ENCODE measurements around the gene SLC35B4. TPM values are rescaled to one million over a fixed set of nuclear protein-coding genes. Genes with fewer than 3 reads are reported as not detected.

Gene SLC35B4
- total RNA-seq, 1 experiment from 2014 or later: 21.6 TPM

DNA sequence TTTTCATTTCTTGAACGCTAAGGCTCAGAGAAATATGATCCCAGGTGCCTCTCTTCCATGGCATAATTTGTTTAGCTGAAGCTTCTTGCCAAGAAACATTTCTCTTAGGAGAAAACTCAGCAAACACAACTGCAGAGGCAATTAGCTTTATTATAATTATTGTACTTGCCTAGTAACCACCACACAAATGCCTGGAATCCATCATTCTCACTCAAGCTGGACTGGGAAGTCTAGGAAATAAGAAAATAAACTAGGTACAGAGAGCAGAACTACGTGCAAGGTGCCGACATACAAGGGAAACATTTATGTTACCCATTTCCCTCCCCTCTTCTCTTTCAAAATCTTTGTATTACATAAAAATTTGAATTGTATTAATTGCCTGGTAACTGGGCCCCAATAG is 15.1 kb downstream of the SLC35B4 start:
- BruUV-seq (replicated peaks): no TSS peak
- Histone ChIP-seq H3K9me3 (ENCODE audit: control insufficient read depth, insufficient read depth, low read depth, low read length) (no peaks in the 10 kb centered on the region), H3K27me3 (ENCODE audit: control insufficient read depth, insufficient read depth, low read length) (no peaks in the 10 kb centered on the region), H3K4me3 (ENCODE audit: low read depth in 2 of 2, low read length in 2 of 2) (no peak overlapping the region), H3K36me3 (ENCODE audit: control insufficient read depth, insufficient read depth, low read length) (no peaks in the 10 kb centered on the region), H3K4me1 (ENCODE audit: control insufficient read depth, insufficient read depth, low read length) (no peaks in the 10 kb centered on the region), H3K27ac (ENCODE audit: low read length) (no peak overlapping the region)
- DNase-seq (ENCODE audit: low read depth, low spot score) (no peak), ATAC-seq (no peak)
- intact Hi-C loops (cut with micrococcal nuclease; ENCODE audit: unreplicated experiment): no loop called here
- CTCF ChIA-PET: no interaction called here
- in situ Hi-C loops (cut with HindIII; ENCODE audit: low pct_unique_long_range_greater_than_20kb, low sequenced_read_pairs): no loop called here
- TF ChIP-seq TCF7L2 (IDR thresholded peaks at IDR 0.05; ENCODE audit: low read depth, low read length): no peak
- no peak for TF ChIP-seq CTCF (IDR thresholded peaks at IDR 0.05)
- no peak for TF ChIP-seq POLR2AphosphoS5 (IDR thresholded peaks at IDR 0.05; ENCODE audit: low read depth, low read length)
- POLR2A ChIA-PET: no interaction called here

- no peak for ATAC-seq
- TF ChIP-seq, protein P1, sequence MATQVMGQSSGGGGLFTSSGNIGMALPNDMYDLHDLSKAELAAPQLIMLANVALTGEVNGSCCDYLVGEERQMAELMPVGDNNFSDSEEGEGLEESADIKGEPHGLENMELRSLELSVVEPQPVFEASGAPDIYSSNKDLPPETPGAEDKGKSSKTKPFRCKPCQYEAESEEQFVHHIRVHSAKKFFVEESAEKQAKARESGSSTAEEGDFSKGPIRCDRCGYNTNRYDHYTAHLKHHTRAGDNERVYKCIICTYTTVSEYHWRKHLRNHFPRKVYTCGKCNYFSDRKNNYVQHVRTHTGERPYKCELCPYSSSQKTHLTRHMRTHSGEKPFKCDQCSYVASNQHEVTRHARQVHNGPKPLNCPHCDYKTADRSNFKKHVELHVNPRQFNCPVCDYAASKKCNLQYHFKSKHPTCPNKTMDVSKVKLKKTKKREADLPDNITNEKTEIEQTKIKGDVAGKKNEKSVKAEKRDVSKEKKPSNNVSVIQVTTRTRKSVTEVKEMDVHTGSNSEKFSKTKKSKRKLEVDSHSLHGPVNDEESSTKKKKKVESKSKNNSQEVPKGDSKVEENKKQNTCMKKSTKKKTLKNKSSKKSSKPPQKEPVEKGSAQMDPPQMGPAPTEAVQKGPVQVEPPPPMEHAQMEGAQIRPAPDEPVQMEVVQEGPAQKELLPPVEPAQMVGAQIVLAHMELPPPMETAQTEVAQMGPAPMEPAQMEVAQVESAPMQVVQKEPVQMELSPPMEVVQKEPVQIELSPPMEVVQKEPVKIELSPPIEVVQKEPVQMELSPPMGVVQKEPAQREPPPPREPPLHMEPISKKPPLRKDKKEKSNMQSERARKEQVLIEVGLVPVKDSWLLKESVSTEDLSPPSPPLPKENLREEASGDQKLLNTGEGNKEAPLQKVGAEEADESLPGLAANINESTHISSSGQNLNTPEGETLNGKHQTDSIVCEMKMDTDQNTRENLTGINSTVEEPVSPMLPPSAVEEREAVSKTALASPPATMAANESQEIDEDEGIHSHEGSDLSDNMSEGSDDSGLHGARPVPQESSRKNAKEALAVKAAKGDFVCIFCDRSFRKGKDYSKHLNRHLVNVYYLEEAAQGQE (IDR thresholded peaks at IDR 0.05; ENCODE audit: insufficient read depth in 1 of 2, low read depth in 2 of 2, low read length in 1 of 2): no peak
- no peak for TF ChIP-seq SIN3A (IDR thresholded peaks at IDR 0.05; ENCODE audit: borderline replicate concordance, insufficient read depth, low read depth, low read length)
- TF ChIP-seq TCF7L2 (IDR thresholded peaks at IDR 0.05; ENCODE audit: low read depth, low read length): no peak
- no peak for TF ChIP-seq CTCF (IDR thresholded peaks at IDR 0.05)
- no peak for TF ChIP-seq POLR2AphosphoS5 (IDR thresholded peaks at IDR 0.05; ENCODE audit: low read depth, low read length)
- no peak for DNase-seq (ENCODE audit: low read depth, low spot score)
- no peaks in the 10 kb centered on the region for H3K27me3 ChIP-seq (ENCODE audit: control insufficient read depth, insufficient read depth, low read length)
- H3K4me1 ChIP-seq (ENCODE audit: control insufficient read depth, insufficient read depth, low read length): no peaks in the 10 kb centered on the region
- H3K9me3 ChIP-seq (ENCODE audit: control insufficient read depth, insufficient read depth, low read depth, low read length): no peaks in the 10 kb centered on the region
- ChIA-PET CTCF (no interaction called here), POLR2A (no interaction called here)
- H3K27ac ChIP-seq (ENCODE audit: low read length): no peak overlapping the region
- H3K36me3 ChIP-seq (ENCODE audit: control insufficient read depth, insufficient read depth, low read length): no peaks in the 10 kb centered on the region
- in situ Hi-C loops (cut with HindIII; ENCODE audit: low pct_unique_long_range_greater_than_20kb, low sequenced_read_pairs) (no loop called here), intact Hi-C loops (cut with micrococcal nuclease; ENCODE audit: unreplicated experiment) (no loop called here)
- BruUV-seq (replicated peaks): no TSS peak
- no peak overlapping the region for H3K4me3 ChIP-seq (ENCODE audit: low read depth in 2 of 2, low read length in 2 of 2)
Measured at GRCh38 chr7:134300988-134301387, 15.7 kb downstream of the SLC35B4 start.
